HG02884 (cell line): ENCODE measurements around the gene SCGB3A1.

ENCODE experiments used
- ATAC-seq: cut with Tn5 transposase; IDR thresholded peaks from one replicate; pipeline ENCODE4 v1.9.1; 2021; ENCODE audit warnings: mild to moderate bottlenecking, moderate library complexity; ENCODE audit not compliant: unreplicated experiment

The SCGB3A1 gene

GRCh38 chr5:180606215-180606785 lies 15.0 kb upstream of the SCGB3A1 start:
- no peak for ATAC-seq

- no peak for ATAC-seq
Observed at GRCh38 chr5:180605554-180606214, 14.4 kb upstream of the SCGB3A1 start.

- no peak for ATAC-seq
Observed at GRCh38 chr5:180604271-180604670, 13.0 kb upstream of the SCGB3A1 start.

GRCh38 chr5:180603076-180603594 lies 11.8 kb upstream of the SCGB3A1 start:
- no peak for ATAC-seq

- no peak for ATAC-seq
Observed at GRCh38 chr5:180602481-180603075, 11.3 kb upstream of the SCGB3A1 start.

GRCh38 chr5:180601591-180602480 lies 10.5 kb upstream of the SCGB3A1 start:
- no peak for ATAC-seq

- no peak for ATAC-seq
Observed at GRCh38 chr5:180600554-180601041, 9.3 kb upstream of the SCGB3A1 start.

- no peak for ATAC-seq
Observed at GRCh38 chr5:180599981-180600553, 8.8 kb upstream of the SCGB3A1 start.

GRCh38 chr5:180599590-180599914 lies 8.3 kb upstream of the SCGB3A1 start:
- no peak for ATAC-seq

- ATAC-seq: no peak
Observed at GRCh38 chr5:180598797-180599589, 7.7 kb upstream of the SCGB3A1 start.

GRCh38 chr5:180598316-180598701 lies 7.0 kb upstream of the SCGB3A1 start:
- no peak for ATAC-seq

GRCh38 chr5:180596668-180597231 lies 5.5 kb upstream of the SCGB3A1 start:
- no peak for ATAC-seq

GRCh38 chr5:180596115-180596667 lies 4.9 kb upstream of the SCGB3A1 start:
- ATAC-seq: no peak

GRCh38 chr5:180595381-180596114 lies 4.2 kb upstream of the SCGB3A1 start:
- ATAC-seq: no peak

- ATAC-seq: no peak
Observed at GRCh38 chr5:180595046-180595379, 3.7 kb upstream of the SCGB3A1 start.

- no peak for ATAC-seq
Observed at GRCh38 chr5:180594311-180595045, 3.2 kb upstream of the SCGB3A1 start.

- ATAC-seq: no peak
Observed at GRCh38 chr5:180593446-180594206, 2.3 kb upstream of the SCGB3A1 start.
